ENCODE data around the gene SH2D1A. TPM values are rescaled to one million over a fixed set of nuclear protein-coding genes. Genes with fewer than 3 reads are reported as not detected.
A peak's percentile ranks its signal among the peaks of the same experiment; 100 is the strongest.

SH2D1A gene
- total RNA-seq, 4 donors from 2014 or later: 0.14 to 0.79 TPM; not detected in 2

DNA sequence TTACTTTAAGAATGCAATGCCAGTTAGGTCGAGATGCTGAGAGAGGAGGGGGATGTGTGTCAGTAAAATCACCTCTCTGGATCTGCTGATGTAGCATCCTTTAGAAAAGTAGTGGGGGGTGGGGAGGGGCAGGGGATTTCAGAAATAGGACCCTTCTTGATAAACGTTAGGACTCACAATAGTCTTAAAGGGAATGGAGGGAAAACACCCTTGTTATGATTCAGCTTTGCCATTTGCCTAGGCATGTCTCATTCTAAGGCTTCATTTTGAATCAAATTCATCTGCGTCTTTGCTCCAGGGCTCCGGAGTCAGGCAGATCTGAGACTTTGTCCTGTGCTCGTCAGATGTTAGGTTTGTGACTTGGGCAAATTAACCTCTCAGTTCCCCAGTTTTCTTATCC, 879 bp downstream of the SH2D1A start:
- WGBS, 2 donors (ENCODE audit: low coverage in 1 of 2): 56% methylated on average over 5 of the region's 5 CpGs; no CpG with 5 or more reads in 1 of the 2 donors
- H3K27me3 ChIP-seq: no peaks in the 10 kb centered on the region
- in situ Hi-C loops (cut with MboI; ENCODE audit: low pct_ligation_motif_present in 1 of 4, low pct_unique_long_range_greater_than_20kb in 1 of 4, low sequenced_read_pairs in 3 of 4) (no loop called here), intact Hi-C loops (cut with DNase I; ENCODE audit: low total_unique reads) (no loop called here)
- peak overlapping the region in 1 of 4 donors; percentile 29 for H3K27ac ChIP-seq
- TF ChIP-seq CTCF (IDR thresholded peaks at IDR 0.05) (no peak), POLR2A (IDR thresholded peaks at IDR 0.05) (no peak), EP300 (IDR thresholded peaks at IDR 0.05; ENCODE audit: low read depth) (no peak), POLR2AphosphoS5 (IDR thresholded peaks at IDR 0.05) (no peak)
- no peak for DNase-seq
- no peaks in the 10 kb centered on the region for H3K4me1 ChIP-seq
- no peaks in the 10 kb centered on the region for H3K36me3 ChIP-seq
- peak overlapping the region in 1 of 4 donors; percentile 5 for H3K4me3 ChIP-seq
- H3K9me3 ChIP-seq: no peaks in the 10 kb centered on the region

DNA sequence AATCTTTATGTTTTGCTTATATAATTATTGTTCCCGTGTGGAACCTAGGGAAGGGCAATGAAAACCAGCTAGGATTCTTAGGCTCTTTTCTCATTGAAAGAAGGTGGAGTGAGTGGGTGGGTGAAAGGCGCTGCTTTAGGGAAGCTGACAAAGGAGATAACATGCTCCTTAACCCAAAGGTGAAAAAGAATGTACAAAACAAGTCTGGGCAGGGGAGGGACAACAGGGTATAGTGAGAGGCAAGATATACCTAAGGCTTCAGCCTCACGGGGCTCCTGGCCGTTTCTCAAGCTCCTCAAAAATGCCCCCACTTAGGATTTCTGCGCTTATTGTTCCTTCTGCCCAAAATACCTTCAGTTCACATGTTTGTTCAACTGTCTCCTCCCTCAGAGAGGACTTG, 1.8 kb downstream of the SH2D1A start:
- intact Hi-C loops (cut with DNase I; ENCODE audit: low total_unique reads): no loop called here
- H3K27me3 ChIP-seq: no peaks in the 10 kb centered on the region
- no peaks in the 10 kb centered on the region for H3K36me3 ChIP-seq
- no peak for DNase-seq
- in situ Hi-C loops (cut with MboI; ENCODE audit: low pct_ligation_motif_present in 1 of 4, low pct_unique_long_range_greater_than_20kb in 1 of 4, low sequenced_read_pairs in 3 of 4): no loop called here
- H3K4me1 ChIP-seq: no peaks in the 10 kb centered on the region
- WGBS, 2 donors (ENCODE audit: low coverage in 1 of 2): 74 to 80% methylated on average over 1 to 5 of the region's 5 CpGs
- no peak overlapping the region for H3K27ac ChIP-seq
- no peak overlapping the region for H3K4me3 ChIP-seq
- TF ChIP-seq POLR2AphosphoS5 (IDR thresholded peaks at IDR 0.05): no peak
- no peak for TF ChIP-seq CTCF (IDR thresholded peaks at IDR 0.05)
- no peak for TF ChIP-seq EP300 (IDR thresholded peaks at IDR 0.05; ENCODE audit: low read depth)
- no peak for TF ChIP-seq POLR2A (IDR thresholded peaks at IDR 0.05)
- no peaks in the 10 kb centered on the region for H3K9me3 ChIP-seq

- Histone ChIP-seq H3K27me3 (no peaks in the 10 kb centered on the region), H3K4me3 (no peak overlapping the region), H3K9me3 (no peaks in the 10 kb centered on the region), H3K4me1 (no peaks in the 10 kb centered on the region), H3K36me3 (no peaks in the 10 kb centered on the region), H3K27ac (no peak overlapping the region)
- in situ Hi-C loops (cut with MboI; ENCODE audit: low pct_ligation_motif_present in 1 of 4, low pct_unique_long_range_greater_than_20kb in 1 of 4, low sequenced_read_pairs in 3 of 4) (no loop called here), intact Hi-C loops (cut with DNase I; ENCODE audit: low total_unique reads) (no loop called here)
- 94 to 100% methylated on average over 2 to 6 of the region's 6 CpGs for WGBS, 2 donors (ENCODE audit: low coverage in 1 of 2)
- TF ChIP-seq POLR2AphosphoS5 (IDR thresholded peaks at IDR 0.05) (no peak), CTCF (IDR thresholded peaks at IDR 0.05) (no peak), EP300 (IDR thresholded peaks at IDR 0.05; ENCODE audit: low read depth) (no peak), POLR2A (IDR thresholded peaks at IDR 0.05) (no peak)
- no peak for DNase-seq
Observed at GRCh38 chrX:124348885-124349453, 2.6 kb downstream of the SH2D1A start.

DNA sequence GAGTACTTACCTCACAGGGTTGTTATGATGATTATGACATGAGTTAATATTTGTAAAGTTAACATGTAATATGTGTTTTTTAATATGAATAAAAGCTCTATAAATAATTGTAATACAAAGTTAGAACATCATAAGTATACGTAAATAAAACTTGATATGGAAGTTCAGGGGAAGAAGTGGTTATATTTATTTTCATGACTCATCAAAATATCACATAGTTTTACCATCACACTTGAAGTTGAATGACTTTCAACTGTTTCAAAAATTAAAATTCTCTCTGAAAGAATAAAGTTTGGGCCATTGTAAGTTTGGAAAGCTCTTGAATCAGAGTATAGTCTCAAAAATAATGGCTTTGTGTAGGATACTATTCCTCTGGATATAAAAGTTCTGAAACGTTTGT, 8.3 kb downstream of the SH2D1A start:
- Histone ChIP-seq H3K9me3 (no peaks in the 10 kb centered on the region), H3K4me3 (no peak overlapping the region), H3K36me3 (no peaks in the 10 kb centered on the region), H3K27ac (no peak overlapping the region), H3K4me1 (no peaks in the 10 kb centered on the region), H3K27me3 (no peaks in the 10 kb centered on the region)
- no peak for TF ChIP-seq POLR2A (IDR thresholded peaks at IDR 0.05)
- intact Hi-C loops (cut with DNase I; ENCODE audit: low total_unique reads): no loop called here
- in situ Hi-C loops (cut with MboI; ENCODE audit: low pct_ligation_motif_present in 1 of 4, low pct_unique_long_range_greater_than_20kb in 1 of 4, low sequenced_read_pairs in 3 of 4): no loop called here
- 51 to 56% methylated on average over 2 of the region's 2 CpGs for WGBS, 2 donors (ENCODE audit: low coverage in 1 of 2)
- DNase-seq: no peak
